ENCODE measurements around the gene NCMAP. TPM values are rescaled to one million over a fixed set of nuclear protein-coding genes. Genes with fewer than 3 reads are reported as not detected.
"Not testable (repeated sequence)": the region's sequence is repeated elsewhere in the genome, so short reads cannot be mapped to it uniquely, and the experiment has no call there.

The NCMAP gene
- total RNA-seq, 1 donor from 2014 or later: 9.2 TPM

DNA sequence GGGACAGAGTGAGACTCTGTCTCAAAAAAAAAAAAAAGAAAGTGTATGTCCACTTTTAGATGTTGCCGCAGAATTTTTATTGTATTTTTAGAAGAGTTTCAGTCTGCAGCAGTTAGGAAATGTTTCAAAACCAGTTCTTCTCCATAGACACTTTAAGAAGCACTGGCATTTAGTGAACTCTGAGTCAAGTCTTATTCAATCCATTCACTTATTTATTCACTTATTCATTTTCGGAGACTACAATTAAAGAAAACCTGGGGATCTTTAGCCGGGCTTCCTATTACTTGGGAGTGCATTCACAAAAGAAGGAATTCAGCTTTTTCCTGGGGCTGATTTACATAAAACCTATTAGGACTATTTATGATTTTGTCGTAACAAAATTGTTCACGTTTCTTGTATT lies 40.9 kb upstream of the NCMAP start:
- H3K4me3 ChIP-seq: no peak overlapping the region
- DNase-seq (no peak), ATAC-seq (no peak)
- no peak overlapping the region for H3K27ac ChIP-seq
- no peaks in the 10 kb centered on the region for H3K4me1 ChIP-seq
- no peaks in the 10 kb centered on the region for H3K9me3 ChIP-seq
- intact Hi-C loops (cut with DNase I): no loop called here
- peaks cover 12% of the 10 kb centered on the region for H3K36me3 ChIP-seq
- H3K27me3 ChIP-seq (ENCODE audit: low read depth): no peaks in the 10 kb centered on the region
- TF ChIP-seq, protein P1, sequence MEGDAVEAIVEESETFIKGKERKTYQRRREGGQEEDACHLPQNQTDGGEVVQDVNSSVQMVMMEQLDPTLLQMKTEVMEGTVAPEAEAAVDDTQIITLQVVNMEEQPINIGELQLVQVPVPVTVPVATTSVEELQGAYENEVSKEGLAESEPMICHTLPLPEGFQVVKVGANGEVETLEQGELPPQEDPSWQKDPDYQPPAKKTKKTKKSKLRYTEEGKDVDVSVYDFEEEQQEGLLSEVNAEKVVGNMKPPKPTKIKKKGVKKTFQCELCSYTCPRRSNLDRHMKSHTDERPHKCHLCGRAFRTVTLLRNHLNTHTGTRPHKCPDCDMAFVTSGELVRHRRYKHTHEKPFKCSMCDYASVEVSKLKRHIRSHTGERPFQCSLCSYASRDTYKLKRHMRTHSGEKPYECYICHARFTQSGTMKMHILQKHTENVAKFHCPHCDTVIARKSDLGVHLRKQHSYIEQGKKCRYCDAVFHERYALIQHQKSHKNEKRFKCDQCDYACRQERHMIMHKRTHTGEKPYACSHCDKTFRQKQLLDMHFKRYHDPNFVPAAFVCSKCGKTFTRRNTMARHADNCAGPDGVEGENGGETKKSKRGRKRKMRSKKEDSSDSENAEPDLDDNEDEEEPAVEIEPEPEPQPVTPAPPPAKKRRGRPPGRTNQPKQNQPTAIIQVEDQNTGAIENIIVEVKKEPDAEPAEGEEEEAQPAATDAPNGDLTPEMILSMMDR (IDR thresholded peaks at IDR 0.05): no peak

DNA sequence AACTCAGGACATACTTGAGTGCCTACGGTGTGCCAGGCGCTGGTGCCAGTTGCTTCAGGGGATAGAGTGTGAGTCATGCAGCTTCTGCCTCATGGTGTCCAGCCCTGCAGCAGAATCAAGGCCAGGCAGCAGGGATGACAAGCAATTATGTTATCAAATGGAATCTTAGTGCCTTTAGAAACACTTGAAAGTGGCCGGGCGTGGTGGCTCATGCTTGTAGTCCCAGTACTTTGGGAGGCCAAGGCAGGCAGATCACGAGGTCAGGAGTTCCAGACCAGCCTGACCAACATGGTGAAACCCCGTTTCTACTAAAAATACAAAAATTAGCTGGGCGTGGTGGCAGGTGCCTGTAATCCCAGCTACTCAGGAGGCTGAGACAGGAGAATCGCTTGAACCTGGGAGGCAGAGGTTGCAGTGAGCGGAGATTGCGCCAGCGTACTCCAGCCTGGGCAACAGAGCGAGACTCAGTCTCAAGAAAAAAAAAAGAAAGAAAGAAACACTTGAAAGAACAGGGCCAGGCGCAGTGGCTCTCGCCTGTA lies 40.1 kb upstream of the NCMAP start:
- H3K4me1 ChIP-seq; H3K4me3 ChIP-seq; DNase-seq; H3K9me3 ChIP-seq; H3K27me3 ChIP-seq (ENCODE audit: low read depth); H3K27ac ChIP-seq; intact Hi-C loops (cut with DNase I): not testable (repeated sequence)
- ATAC-seq: peak; percentile 53 to 62
- H3K36me3 ChIP-seq: peaks cover 12% of the 10 kb centered on the region

- DNase-seq (no peak), ATAC-seq (no peak)
- Histone ChIP-seq H3K9me3 (no peaks in the 10 kb centered on the region), H3K4me3 (no peak overlapping the region), H3K27ac (no peak overlapping the region), H3K4me1 (no peaks in the 10 kb centered on the region), H3K27me3 (ENCODE audit: low read depth) (no peaks in the 10 kb centered on the region), H3K36me3 (peaks cover 12% of the 10 kb centered on the region)
- TF ChIP-seq, protein P1 (IDR thresholded peaks at IDR 0.05): no peak
- intact Hi-C loops (cut with DNase I): no loop called here
These were observed 39.4 kb upstream of the NCMAP start for GRCh38 chr1:24516506-24516905.

DNA sequence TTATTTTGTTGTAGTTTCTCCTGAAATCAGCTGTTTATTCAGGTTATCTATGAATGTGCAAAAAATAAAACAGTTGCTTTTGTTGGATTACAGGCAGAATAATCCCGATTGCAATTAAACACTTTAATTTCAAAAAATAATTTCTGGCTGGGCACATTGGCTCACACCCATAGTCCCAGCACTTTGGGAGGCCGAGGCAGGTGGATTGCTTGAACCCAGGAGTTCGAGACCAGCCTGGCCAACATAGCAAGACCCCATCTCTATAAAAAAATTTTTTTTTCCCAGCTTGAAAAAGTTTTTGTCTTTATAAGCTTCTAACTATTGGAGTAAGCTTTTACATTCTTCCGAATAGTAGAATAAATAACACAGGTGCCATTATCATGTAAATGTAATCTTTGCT lies 38.0 kb upstream of the NCMAP start:
- Histone ChIP-seq H3K27ac (no peak overlapping the region), H3K4me3 (no peak overlapping the region), H3K9me3 (no peaks in the 10 kb centered on the region), H3K36me3 (peaks cover 12% of the 10 kb centered on the region), H3K27me3 (ENCODE audit: low read depth) (no peaks in the 10 kb centered on the region), H3K4me1 (no peaks in the 10 kb centered on the region)
- ATAC-seq (no peak), DNase-seq (no peak)
- intact Hi-C loops (cut with DNase I): no loop called here
- TF ChIP-seq, protein P1 (IDR thresholded peaks at IDR 0.05): no peak

- H3K27me3 ChIP-seq (ENCODE audit: low read depth); H3K4me1 ChIP-seq; H3K4me3 ChIP-seq; intact Hi-C loops (cut with DNase I); H3K9me3 ChIP-seq; DNase-seq; ATAC-seq; H3K36me3 ChIP-seq; H3K27ac ChIP-seq: not testable (repeated sequence)
These were observed 35.6 kb upstream of the NCMAP start for GRCh38 chr1:24520282-24520681.

DNA sequence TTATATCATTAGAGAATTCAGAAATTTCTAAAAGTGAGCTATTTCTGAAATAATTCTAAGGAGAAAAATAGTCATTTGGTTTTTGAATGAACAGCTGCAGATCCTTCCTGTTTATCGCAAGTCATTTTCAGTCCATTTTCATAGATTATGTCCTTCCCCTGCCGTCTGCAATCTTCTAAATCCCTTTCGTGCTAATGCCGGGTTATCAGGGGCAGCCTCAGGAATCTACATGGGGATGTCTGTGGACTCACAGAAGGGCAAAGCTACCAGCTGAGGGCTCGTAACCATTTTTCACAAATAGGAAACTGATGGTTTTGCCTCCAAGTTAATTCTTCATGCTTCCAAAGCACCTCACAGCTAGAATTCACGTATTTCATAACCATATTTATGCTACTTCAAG lies 30.3 kb upstream of the NCMAP start:
- no peaks in the 10 kb centered on the region for H3K4me1 ChIP-seq
- no peaks in the 10 kb centered on the region for H3K27me3 ChIP-seq (ENCODE audit: low read depth)
- no peak for ATAC-seq
- no peak for DNase-seq
- H3K36me3 ChIP-seq: no peaks in the 10 kb centered on the region
- TF ChIP-seq, protein P1 (IDR thresholded peaks at IDR 0.05): no peak
- H3K4me3 ChIP-seq: no peak overlapping the region
- H3K27ac ChIP-seq: no peak overlapping the region
- H3K9me3 ChIP-seq: no peaks in the 10 kb centered on the region
- intact Hi-C loops (cut with DNase I): no loop called here

DNA sequence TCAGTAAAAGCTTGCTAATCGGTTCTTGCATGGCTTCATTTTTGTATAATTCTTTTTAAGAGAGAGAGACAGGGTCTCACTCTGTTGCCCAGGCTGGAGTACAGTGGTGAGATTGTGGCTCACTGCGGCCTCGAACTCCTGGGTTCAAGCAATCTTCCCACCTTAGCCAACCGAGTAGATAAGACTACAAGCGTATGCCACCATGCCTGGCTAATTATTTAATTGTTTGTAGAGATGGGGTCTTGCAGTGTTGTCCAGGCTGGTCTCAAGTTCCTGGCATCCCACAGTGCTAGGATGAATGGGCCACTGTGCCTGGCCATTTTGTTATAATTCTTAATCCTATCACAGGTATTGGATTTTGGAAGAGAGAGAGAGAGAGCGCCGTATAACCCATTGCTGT lies 29.8 kb upstream of the NCMAP start:
- Histone ChIP-seq H3K27me3 (ENCODE audit: low read depth) (no peaks in the 10 kb centered on the region), H3K4me1 (no peaks in the 10 kb centered on the region), H3K4me3 (no peak overlapping the region), H3K9me3 (no peaks in the 10 kb centered on the region), H3K27ac (no peak overlapping the region), H3K36me3 (no peaks in the 10 kb centered on the region)
- TF ChIP-seq, protein P1 (IDR thresholded peaks at IDR 0.05): no peak
- intact Hi-C loops (cut with DNase I): no loop called here
- ATAC-seq (no peak), DNase-seq (no peak)
